Natural killer cell (primary cell): ENCODE data around the gene PPME1. TPM values are rescaled to one million over a fixed set of nuclear protein-coding genes. Genes with fewer than 3 reads are reported as not detected.

Source experiments
- ATAC-seq, 3 donors: fragments of 150-1000 bp in 2 of 3; fragments of 200-7000 bp in 1 of 3; cut with Tn5 transposase; 1 replicate in 1 of 3; 2 replicates in 2 of 3; pipeline ENCODE4 v1.10.0; 2021; ENCODE audit warnings: mild to moderate bottlenecking in 2 of 3, moderate library complexity in 2 of 3
- DNase-seq, 2 donors: peaks; one replicate each; pipeline versions ENCODE4 v3.0.0 to v3.0.0-alpha.2; 2013 to 2021; ENCODE audit warnings: mixed read lengths in 1 of 2
- H3K27ac ChIP-seq: one replicate; pipeline ENCODE4 v1.5.1; 2013; ENCODE audit warnings: mild to moderate bottlenecking, low read length
- H3K27me3 ChIP-seq: one replicate; pipeline ENCODE4 v1.6.1; 2013; ENCODE audit warnings: low read length; ENCODE audit not compliant: control insufficient read depth, insufficient read depth
- H3K36me3 ChIP-seq: one replicate; pipeline ENCODE4 v1.6.1; 2013; ENCODE audit warnings: low read length; ENCODE audit not compliant: control insufficient read depth, insufficient read depth
- H3K4me1 ChIP-seq: one replicate; pipeline ENCODE4 v1.6.1; 2013; ENCODE audit warnings: low read length; ENCODE audit not compliant: control insufficient read depth, insufficient read depth
- H3K4me3 ChIP-seq: one replicate; pipeline ENCODE4 v1.5.1; 2013; ENCODE audit warnings: low read length
- H3K9me3 ChIP-seq: one replicate; pipeline ENCODE4 v1.6.1; 2013; ENCODE audit warnings: low read length; ENCODE audit not compliant: control insufficient read depth, insufficient read depth
- H3K27ac Mint-ChIP-seq, 2 donors: one replicate each; pipeline ENCODE4 v1.8.0; 2022; ENCODE audit warnings: mild to moderate bottlenecking in 2 of 2, mixed read lengths in 2 of 2, moderate library complexity in 1 of 2
- H3K27me3 Mint-ChIP-seq, 2 donors: one replicate each; pipeline ENCODE4 v1.8.0; 2022; ENCODE audit warnings: low read depth in 2 of 2, mixed read lengths in 2 of 2
- H3K36me3 Mint-ChIP-seq: one replicate; pipeline ENCODE4 v1.8.0; 2022; ENCODE audit warnings: mixed read lengths
- H3K4me1 Mint-ChIP-seq, 2 donors: one replicate each; pipeline ENCODE4 v1.8.0; 2022; ENCODE audit warnings: mixed read lengths in 2 of 2
- H3K4me3 Mint-ChIP-seq: one replicate; pipeline ENCODE4 v1.8.0; 2022; ENCODE audit warnings: mild to moderate bottlenecking, moderate library complexity, mixed read lengths
- H3K9me3 Mint-ChIP-seq, 2 donors: one replicate each; pipeline ENCODE4 v1.8.0; 2022; ENCODE audit warnings: mixed read lengths in 2 of 2
- CTCF ChIP-seq: fragments of 200-600 bp; IDR thresholded peaks from one replicate; pipeline ENCODE4 v1.8.0; 2022; ENCODE audit warnings: antibody characterized with exemption
- WGBS: methylation state at CpG from one replicate; pipeline ENCODE4 v1.1.7; 2013; ENCODE audit warnings: missing lambda C conversion rate; ENCODE audit not compliant: insufficient coverage; 5-methylcytosine and 5-hydroxymethylcytosine counted together
- intact Hi-C: fragments of 100-400 bp; cut with micrococcal nuclease; formaldehyde crosslinking; loops from one replicate; pipeline ENCODE4 v1.14.2; 2022
- total RNA-seq, 4 donors: library from RNA; stranded (reverse); fragments of 120-200 nt in 1 of 4; gene quantifications; one replicate each; pipeline versions ENCODE4 v1.2.3 to v1.2.4, GENCODE V29; 2013 to 2022

The PPME1 gene
- total RNA-seq, 3 donors from 2014 or later (not counting 1 experiment from before 2014, with no cell fraction given): 15.6 to 18.5 (median 16.9) TPM

- Mint-ChIP-seq H3K27ac (no peak overlapping the region), H3K9me3 (peaks cover 2 to 4% of the 10 kb centered on the region in 2 donors), H3K4me3 (no peak overlapping the region), H3K36me3 (peaks cover 7% of the 10 kb centered on the region), H3K27me3 (no peaks in the 10 kb centered on the region), H3K4me1 (peaks cover 9 to 10% of the 10 kb centered on the region in 2 donors)
- no peak for TF ChIP-seq CTCF
- H3K27ac ChIP-seq: no peak overlapping the region
- peaks cover 2% of the 10 kb centered on the region for H3K9me3 ChIP-seq
- H3K27me3 ChIP-seq: no peaks in the 10 kb centered on the region
- ATAC-seq: no peak
- intact Hi-C loops: no loop called here
- no peak for DNase-seq
- H3K4me1 ChIP-seq: no peaks in the 10 kb centered on the region
- H3K4me3 ChIP-seq: no peak overlapping the region
- WGBS: 96% methylated on average over 2 of the region's 2 CpGs
- no peaks in the 10 kb centered on the region for H3K36me3 ChIP-seq
Observed at GRCh38 chr11:74185695-74186094, 14.6 kb downstream of the PPME1 start.

GRCh38 chr11:74195828-74196227, 24.7 kb downstream of the PPME1 start:
- intact Hi-C loops: no loop called here
- H3K9me3 Mint-ChIP-seq: no peaks in the 10 kb centered on the region

GRCh38 chr11:74196781-74197486, 25.8 kb downstream of the PPME1 start:
- WGBS: 100% methylated on average over 1 of the region's 2 CpGs
- no peak for TF ChIP-seq CTCF
- Histone ChIP-seq H3K4me1 (no peaks in the 10 kb centered on the region), H3K27me3 (no peaks in the 10 kb centered on the region), H3K27ac (no peak overlapping the region), H3K36me3 (no peaks in the 10 kb centered on the region), H3K9me3 (no peaks in the 10 kb centered on the region), H3K4me3 (no peak overlapping the region)
- no peak for DNase-seq
- Mint-ChIP-seq H3K27me3 (no peaks in the 10 kb centered on the region), H3K4me3 (no peak overlapping the region), H3K36me3 (no peaks in the 10 kb centered on the region), H3K4me1 (peaks cover 0 to 5% of the 10 kb centered on the region in 2 donors), H3K27ac (no peak overlapping the region), H3K9me3 (no peaks in the 10 kb centered on the region)
- no peak for ATAC-seq
- intact Hi-C loops: no loop called here

More at GRCh38 chr11:74195828-74196227, 24.7 kb downstream of the PPME1 start:
- Histone ChIP-seq H3K9me3 (peaks cover 3% of the 10 kb centered on the region), H3K4me1 (no peaks in the 10 kb centered on the region), H3K36me3 (no peaks in the 10 kb centered on the region), H3K27me3 (no peaks in the 10 kb centered on the region), H3K27ac (no peak overlapping the region), H3K4me3 (no peak overlapping the region)
- no peaks in the 10 kb centered on the region for H3K27me3 Mint-ChIP-seq
- no peak for TF ChIP-seq CTCF
- peaks cover 4% of the 10 kb centered on the region for H3K36me3 Mint-ChIP-seq
- peaks cover 0 to 5% of the 10 kb centered on the region in 2 donors for H3K4me1 Mint-ChIP-seq
- DNase-seq: no peak
- no peak overlapping the region for H3K4me3 Mint-ChIP-seq
- ATAC-seq: no peak
- H3K27ac Mint-ChIP-seq: no peak overlapping the region

GRCh38 chr11:74203966-74204365, 32.9 kb downstream of the PPME1 start:
- no peak for TF ChIP-seq CTCF
- no peak overlapping the region for H3K4me3 ChIP-seq
- H3K4me3 Mint-ChIP-seq: no peak overlapping the region
- WGBS: no CpG with 5 or more reads among the region's 2 CpGs
- no peaks in the 10 kb centered on the region for H3K27me3 Mint-ChIP-seq
- H3K36me3 ChIP-seq: peaks cover 16% of the 10 kb centered on the region
- H3K27me3 ChIP-seq: no peaks in the 10 kb centered on the region
- H3K4me1 Mint-ChIP-seq: no peaks in the 10 kb centered on the region
- no peak overlapping the region for H3K27ac Mint-ChIP-seq
- no peak for ATAC-seq
- H3K9me3 Mint-ChIP-seq: no peaks in the 10 kb centered on the region
- no peaks in the 10 kb centered on the region for H3K4me1 ChIP-seq
- intact Hi-C loops: no loop called here
- DNase-seq: no peak
- no peak overlapping the region for H3K27ac ChIP-seq
- no peaks in the 10 kb centered on the region for H3K36me3 Mint-ChIP-seq
- H3K9me3 ChIP-seq: no peaks in the 10 kb centered on the region
